T-helper 1 cell treated with Interleukin-12 subunit alpha and Interleukin-12 subunit beta and Interleukin-4 antibody, amounts not matched to agents 30 ng/mL and 1 ng/mL, for 36 hours (primary cell): ENCODE results near the gene SDF2L1. TPM values are rescaled to one million over a fixed set of nuclear protein-coding genes. Genes with fewer than 3 reads are reported as not detected.
"Not testable (repeated sequence)": the region's sequence is repeated elsewhere in the genome, so short reads cannot be mapped to it uniquely, and the experiment has no call there.

ENCODE experiments used
- intact Hi-C: fragments of 100-400 bp; cut with micrococcal nuclease; formaldehyde crosslinking; loops from one replicate; pipeline ENCODE4 v1.15.1; 2024
- total RNA-seq: library from RNA; stranded (reverse); gene quantifications from 2 replicates; pipeline ENCODE4 v1.2.3, GENCODE V29; 2022

Gene SDF2L1
- 117 and 120 TPM in 2 replicates for total RNA-seq

GRCh38 chr22:21641789-21642583 is at the start of gene SDF2L1:
Gene SDF2L1 (plus strand): TSS chr22:21642302. CDS start chr22:21642337, 35 bp downstream.
- intact Hi-C loops = loop anchor here (1.0 to 2.0 kb wide), 3 partner anchors 10 to 71 kb away; partner anchors contain the start of gene YDJC

DNA sequence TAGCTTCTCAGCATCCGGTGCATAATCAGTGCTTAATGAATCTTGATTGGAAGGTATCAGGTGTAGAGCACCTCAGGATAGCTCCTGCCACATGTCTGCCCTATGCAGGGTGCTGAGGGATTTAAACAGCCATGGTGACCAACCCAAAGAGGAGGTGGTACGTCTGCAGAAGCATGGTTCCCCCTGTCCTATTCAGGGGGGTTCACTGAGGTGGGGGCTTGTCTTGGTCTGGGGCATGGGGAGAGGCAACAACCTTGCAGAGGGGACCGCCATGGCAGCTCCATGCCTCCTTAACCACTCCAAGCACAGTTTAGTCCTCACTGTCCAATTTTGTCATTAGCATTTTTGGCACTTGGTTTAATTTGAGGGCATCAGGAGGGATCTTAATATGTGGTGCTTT is 49.7 kb upstream of the SDF2L1 start:
- intact Hi-C loops = no loop called here

DNA sequence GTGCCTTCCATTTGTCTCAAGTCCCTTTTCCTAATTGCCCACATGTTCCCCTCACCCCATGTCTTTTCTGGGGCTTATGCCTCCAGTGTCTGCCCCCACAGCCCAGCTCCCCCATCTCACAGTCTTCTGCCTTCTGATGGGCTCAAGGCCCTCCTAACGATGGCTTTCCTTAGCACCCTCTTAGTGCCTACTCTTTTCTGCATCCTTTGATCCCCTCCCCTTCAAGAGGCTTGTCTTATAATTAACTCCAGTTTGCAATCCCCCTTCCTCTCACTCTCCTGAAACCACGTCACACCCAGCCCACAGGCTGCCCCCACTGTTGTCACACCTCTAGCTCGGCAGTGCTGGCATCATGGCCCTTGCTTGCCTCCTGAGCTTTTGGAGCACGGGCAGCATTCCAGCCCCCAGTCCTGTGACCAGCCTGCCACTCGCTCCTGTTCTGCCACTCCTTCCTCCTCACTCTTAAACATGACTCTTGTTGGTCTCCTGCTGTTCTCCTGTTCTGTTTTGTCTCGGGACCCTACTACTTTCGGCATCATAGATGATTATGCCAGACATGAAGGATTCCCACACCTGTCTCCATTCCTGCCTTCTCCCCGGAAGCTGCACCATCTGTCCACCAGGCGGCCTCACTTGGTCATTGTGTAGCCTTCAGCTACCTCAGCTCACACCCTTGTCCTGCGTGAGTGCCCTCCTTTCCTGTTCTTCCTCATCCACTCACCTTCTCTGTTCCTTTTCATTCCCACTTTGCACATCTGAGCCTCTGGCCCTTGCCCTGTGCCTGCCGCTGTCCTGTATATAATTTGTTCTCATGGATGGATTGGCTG is 48.5 kb upstream of the SDF2L1 start:
- intact Hi-C loops = no loop called here

- intact Hi-C loops = no loop called here
Measured at GRCh38 chr22:21594865-21595452, 47.1 kb upstream of the SDF2L1 start.

- intact Hi-C loops = not testable (repeated sequence)
Measured at GRCh38 chr22:21596356-21597135, 45.6 kb upstream of the SDF2L1 start.

GRCh38 chr22:21598302-21598701 is 43.8 kb upstream of the SDF2L1 start:
- intact Hi-C loops = no loop called here

DNA sequence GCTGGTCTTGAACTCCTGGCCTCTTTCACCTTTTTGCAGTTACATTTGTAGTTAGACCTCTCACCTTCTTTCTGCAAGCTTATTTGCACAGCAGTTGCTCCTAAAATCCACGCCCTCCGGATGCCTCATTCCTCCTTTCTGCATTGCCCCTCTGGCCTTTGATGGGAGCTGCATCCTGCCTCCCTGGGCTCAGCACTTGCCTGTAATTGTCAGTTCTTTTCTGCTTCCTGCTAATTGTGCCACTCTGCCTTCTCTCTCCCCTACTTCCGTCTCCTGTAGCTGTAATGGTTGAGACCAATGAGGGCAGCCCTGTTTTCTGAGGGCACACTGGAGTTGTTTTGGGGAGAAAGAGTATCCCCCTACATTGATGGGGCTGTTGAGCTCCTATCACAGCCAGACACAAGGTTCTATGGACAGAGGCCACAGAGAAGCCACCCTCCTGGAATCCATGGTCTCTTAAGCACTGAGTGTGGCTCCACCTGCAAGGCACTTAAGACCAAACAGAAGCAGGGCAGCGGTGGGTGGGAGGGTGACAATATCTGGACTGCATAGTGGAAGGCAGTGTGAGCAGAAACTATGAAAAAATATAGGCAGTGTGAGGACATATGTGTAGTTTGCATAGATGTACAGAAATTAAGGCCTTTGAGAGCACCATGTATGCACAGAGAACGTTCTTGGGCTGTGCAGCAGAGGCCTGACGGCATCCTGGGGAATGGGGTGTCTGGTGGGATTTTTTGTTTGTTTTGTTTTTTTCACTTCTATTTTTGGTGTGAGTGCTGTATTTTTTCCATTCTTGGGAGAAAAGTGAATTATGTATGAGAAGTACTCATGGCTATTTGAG is 42.8 kb upstream of the SDF2L1 start:
- intact Hi-C loops = no loop called here

- intact Hi-C loops = no loop called here
Measured at GRCh38 chr22:21602579-21602978, 39.5 kb upstream of the SDF2L1 start.

GRCh38 chr22:21603973-21604372 is 38.1 kb upstream of the SDF2L1 start:
- intact Hi-C loops = no loop called here

GRCh38 chr22:21605887-21606564 is 36.1 kb upstream of the SDF2L1 start:
- intact Hi-C loops = no loop called here

DNA sequence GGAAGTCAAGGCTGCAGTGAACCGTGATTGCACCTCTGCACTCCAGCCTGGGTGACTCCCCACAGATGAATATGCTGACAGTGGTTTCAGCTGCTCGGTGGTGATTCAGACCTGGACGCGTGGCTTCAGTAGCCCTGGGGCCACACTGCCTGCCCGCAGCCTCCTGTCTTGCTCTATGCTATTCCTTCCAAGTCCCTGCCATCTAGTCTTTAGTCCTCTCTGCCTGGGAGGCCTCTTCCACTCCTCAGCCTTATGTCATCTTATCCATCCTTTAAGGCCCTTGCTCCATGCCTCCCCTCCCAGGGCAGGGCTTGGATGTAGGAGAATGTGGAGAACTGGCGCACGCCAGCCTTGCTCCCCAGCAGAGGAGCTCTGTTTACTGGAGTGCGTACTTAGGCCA is 35.3 kb upstream of the SDF2L1 start:
- intact Hi-C loops = no loop called here

- intact Hi-C loops = loop anchor here (5.0 kb wide), 1 partner anchor 37 kb away; no protein-coding TSS in a partner anchor
Measured at GRCh38 chr22:21609556-21610157, 32.4 kb upstream of the SDF2L1 start.

GRCh38 chr22:21611210-21611977 is 30.7 kb upstream of the SDF2L1 start:
- intact Hi-C loops = loop anchor here (5.0 kb wide), 1 partner anchor 39 kb away; no protein-coding TSS in a partner anchor

GRCh38 chr22:21612858-21613257 is 29.2 kb upstream of the SDF2L1 start:
- intact Hi-C loops = loop anchor here (5.0 kb wide), 1 partner anchor 41 kb away; no protein-coding TSS in a partner anchor

DNA sequence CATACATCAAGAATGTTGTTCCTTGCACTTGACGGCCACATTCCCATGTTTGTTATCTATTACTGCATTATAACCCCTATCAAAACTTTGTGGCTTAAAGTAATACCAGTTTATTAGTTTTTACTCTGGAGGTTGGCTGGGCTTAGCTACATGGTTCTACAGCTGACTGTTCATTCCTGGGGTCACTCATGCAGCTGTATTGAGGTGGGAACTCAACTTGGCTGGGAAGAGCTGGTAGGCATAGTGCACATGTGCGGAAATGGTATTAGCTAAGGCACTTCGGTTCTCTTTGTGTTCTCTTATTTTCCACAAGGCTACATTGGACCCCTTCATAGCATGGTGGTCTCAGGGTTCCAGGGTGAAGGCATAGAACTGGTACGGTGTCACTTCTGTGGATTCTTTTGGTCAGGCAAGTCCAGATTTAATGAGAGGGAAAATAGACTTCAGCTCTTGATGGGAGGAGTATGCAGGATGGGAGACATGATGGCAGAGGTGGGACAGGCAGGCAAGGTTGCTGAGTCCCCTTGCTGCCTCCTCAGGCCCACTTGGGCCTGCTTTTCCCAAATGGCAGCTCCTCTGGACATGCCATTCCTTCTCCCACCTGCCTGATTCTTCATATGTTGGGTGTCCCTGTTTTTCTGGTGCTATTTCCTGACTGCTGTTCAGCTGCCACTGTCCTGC is 28.4 kb upstream of the SDF2L1 start:
- intact Hi-C loops = loop anchor here (5.0 kb wide), 1 partner anchor 41 kb away; no protein-coding TSS in a partner anchor

- intact Hi-C loops = no loop called here
Measured at GRCh38 chr22:21615731-21616130, 26.4 kb upstream of the SDF2L1 start.

- intact Hi-C loops = not testable (repeated sequence)
Measured at GRCh38 chr22:21617337-21617736, 24.8 kb upstream of the SDF2L1 start.

- intact Hi-C loops = no loop called here
Measured at GRCh38 chr22:21621025-21621424, 21.1 kb upstream of the SDF2L1 start.
